Measurements from ENCODE around the gene HSPA12B.

Gene HSPA12B

GRCh38 chr20:3740615-3741301, 8.3 kb downstream of the HSPA12B start:
- Histone ChIP-seq H3K9ac (ENCODE audit: low read length in 2 of 2) (no peak overlapping the region), H3K9me3 (ENCODE audit: control insufficient read depth in 2 of 2, low read length in 2 of 2) (no peaks in the 10 kb centered on the region), H3K4me3 (ENCODE audit: low read length in 2 of 2) (no peak overlapping the region), H3K36me3 (ENCODE audit: control insufficient read depth in 2 of 2, insufficient read depth in 2 of 2, low read length in 2 of 2) (no peaks in the 10 kb centered on the region), H3K4me1 (ENCODE audit: control insufficient read depth, insufficient read depth, low read length) (peaks cover 5% of the 10 kb centered on the region), H3K27ac (ENCODE audit: low read length) (no peak overlapping the region), H3K27me3 (ENCODE audit: control insufficient read depth in 1 of 2, insufficient read depth in 2 of 2, low read length in 2 of 2) (peaks cover 3 to 9% of the 10 kb centered on the region in 2 donors)

GRCh38 chr20:3741836-3742458, 9.5 kb downstream of the HSPA12B start:
- H3K27me3 ChIP-seq (ENCODE audit: control insufficient read depth in 1 of 2, insufficient read depth in 2 of 2, low read length in 2 of 2), result peaks cover 3 to 9% of the 10 kb centered on the region in 2 donors
- H3K4me1 ChIP-seq (ENCODE audit: control insufficient read depth, insufficient read depth, low read length), result peaks cover 5% of the 10 kb centered on the region
- no peak overlapping the region for H3K27ac ChIP-seq (ENCODE audit: low read length)
- H3K9me3 ChIP-seq (ENCODE audit: control insufficient read depth in 2 of 2, low read length in 2 of 2), result no peaks in the 10 kb centered on the region
- no peak overlapping the region for H3K4me3 ChIP-seq (ENCODE audit: low read length in 2 of 2)
- H3K9ac ChIP-seq (ENCODE audit: low read length in 2 of 2), result no peak overlapping the region
- no peaks in the 10 kb centered on the region for H3K36me3 ChIP-seq (ENCODE audit: control insufficient read depth in 2 of 2, insufficient read depth in 2 of 2, low read length in 2 of 2)

GRCh38 chr20:3743251-3743650, 10.8 kb downstream of the HSPA12B start:
- peaks cover 5% of the 10 kb centered on the region for H3K4me1 ChIP-seq (ENCODE audit: control insufficient read depth, insufficient read depth, low read length)
- H3K27me3 ChIP-seq (ENCODE audit: control insufficient read depth in 1 of 2, insufficient read depth in 2 of 2, low read length in 2 of 2), result peaks cover 3 to 9% of the 10 kb centered on the region in 2 donors
- no peaks in the 10 kb centered on the region for H3K36me3 ChIP-seq (ENCODE audit: control insufficient read depth in 2 of 2, insufficient read depth in 2 of 2, low read length in 2 of 2)

DNA sequence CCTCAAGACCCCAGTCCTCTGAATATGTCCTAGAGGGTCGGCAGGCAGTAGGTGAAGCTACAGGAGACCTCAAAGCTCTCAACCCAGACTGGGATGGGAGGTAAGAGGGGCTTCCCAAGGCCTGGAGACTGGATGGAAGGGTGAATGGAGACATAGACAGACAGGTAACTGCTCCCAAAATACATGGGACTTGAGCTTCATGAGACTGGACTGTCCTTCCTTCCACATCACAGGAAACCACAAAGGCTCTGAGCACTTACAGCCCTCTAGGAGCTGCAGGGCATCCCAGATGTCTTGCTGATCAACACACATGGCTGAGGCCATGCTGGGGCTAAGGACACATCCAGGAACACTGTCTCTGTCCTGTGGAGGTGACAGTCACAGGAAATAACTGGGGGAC, 11.6 kb downstream of the HSPA12B start:
- Histone ChIP-seq H3K27ac (ENCODE audit: low read length) (no peak overlapping the region), H3K36me3 (ENCODE audit: control insufficient read depth in 2 of 2, insufficient read depth in 2 of 2, low read length in 2 of 2) (no peaks in the 10 kb centered on the region)

More at GRCh38 chr20:3743251-3743650, 10.8 kb downstream of the HSPA12B start:
- H3K4me3 ChIP-seq (ENCODE audit: low read length in 2 of 2), result no peak overlapping the region
- H3K9ac ChIP-seq (ENCODE audit: low read length in 2 of 2), result no peak overlapping the region
- H3K9me3 ChIP-seq (ENCODE audit: control insufficient read depth in 2 of 2, low read length in 2 of 2), result no peaks in the 10 kb centered on the region
- H3K27ac ChIP-seq (ENCODE audit: low read length), result no peak overlapping the region

GRCh38 chr20:3744806-3745685, 12.6 kb downstream of the HSPA12B start:
- Histone ChIP-seq H3K36me3 (ENCODE audit: control insufficient read depth in 2 of 2, insufficient read depth in 2 of 2, low read length in 2 of 2) (no peaks in the 10 kb centered on the region), H3K4me1 (ENCODE audit: control insufficient read depth, insufficient read depth, low read length) (peaks cover 7% of the 10 kb centered on the region), H3K27me3 (ENCODE audit: control insufficient read depth in 1 of 2, insufficient read depth in 2 of 2, low read length in 2 of 2) (peaks cover 3 to 8% of the 10 kb centered on the region in 2 donors), H3K9me3 (ENCODE audit: control insufficient read depth in 2 of 2, low read length in 2 of 2) (no peaks in the 10 kb centered on the region), H3K4me3 (ENCODE audit: low read length in 2 of 2) (no peak overlapping the region), H3K27ac (ENCODE audit: low read length) (no peak overlapping the region), H3K9ac (ENCODE audit: low read length in 2 of 2) (no peak overlapping the region)

More for the DNA sequence above, 11.6 kb downstream of the HSPA12B start:
- peaks cover 3 to 9% of the 10 kb centered on the region in 2 donors for H3K27me3 ChIP-seq (ENCODE audit: control insufficient read depth in 1 of 2, insufficient read depth in 2 of 2, low read length in 2 of 2)
- no peaks in the 10 kb centered on the region for H3K9me3 ChIP-seq (ENCODE audit: control insufficient read depth in 2 of 2, low read length in 2 of 2)
- no peak overlapping the region for H3K4me3 ChIP-seq (ENCODE audit: low read length in 2 of 2)
- H3K4me1 ChIP-seq (ENCODE audit: control insufficient read depth, insufficient read depth, low read length), result peaks cover 9% of the 10 kb centered on the region
- H3K9ac ChIP-seq (ENCODE audit: low read length in 2 of 2), result no peak overlapping the region

- H3K4me3 ChIP-seq (ENCODE audit: low read length in 2 of 2), result no peak overlapping the region
- no peak overlapping the region for H3K27ac ChIP-seq (ENCODE audit: low read length)
- H3K4me1 ChIP-seq (ENCODE audit: control insufficient read depth, insufficient read depth, low read length), result peaks cover 3% of the 10 kb centered on the region
- H3K36me3 ChIP-seq (ENCODE audit: control insufficient read depth in 2 of 2, insufficient read depth in 2 of 2, low read length in 2 of 2), result peaks cover under 1 to 4% of the 10 kb centered on the region in 2 donors
- H3K9me3 ChIP-seq (ENCODE audit: control insufficient read depth in 2 of 2, low read length in 2 of 2), result no peaks in the 10 kb centered on the region
- H3K27me3 ChIP-seq (ENCODE audit: control insufficient read depth in 1 of 2, insufficient read depth in 2 of 2, low read length in 2 of 2), result peaks cover 3 to 5% of the 10 kb centered on the region in 2 donors
- no peak overlapping the region for H3K9ac ChIP-seq (ENCODE audit: low read length in 2 of 2)
Observed at GRCh38 chr20:3745686-3746173, 13.2 kb downstream of the HSPA12B start.

- Histone ChIP-seq H3K27me3 (ENCODE audit: control insufficient read depth in 1 of 2, insufficient read depth in 2 of 2, low read length in 2 of 2) (peaks cover 3 to 5% of the 10 kb centered on the region in 2 donors), H3K36me3 (ENCODE audit: control insufficient read depth in 2 of 2, insufficient read depth in 2 of 2, low read length in 2 of 2) (peaks cover 5 to 8% of the 10 kb centered on the region in 2 donors), H3K9me3 (ENCODE audit: control insufficient read depth in 2 of 2, low read length in 2 of 2) (no peaks in the 10 kb centered on the region), H3K27ac (ENCODE audit: low read length) (no peak overlapping the region), H3K4me1 (ENCODE audit: control insufficient read depth, insufficient read depth, low read length) (peaks cover 6% of the 10 kb centered on the region), H3K4me3 (ENCODE audit: low read length in 2 of 2) (no peak overlapping the region), H3K9ac (ENCODE audit: low read length in 2 of 2) (no peak overlapping the region)
Observed at GRCh38 chr20:3747471-3747870, 15.0 kb downstream of the HSPA12B start.

DNA sequence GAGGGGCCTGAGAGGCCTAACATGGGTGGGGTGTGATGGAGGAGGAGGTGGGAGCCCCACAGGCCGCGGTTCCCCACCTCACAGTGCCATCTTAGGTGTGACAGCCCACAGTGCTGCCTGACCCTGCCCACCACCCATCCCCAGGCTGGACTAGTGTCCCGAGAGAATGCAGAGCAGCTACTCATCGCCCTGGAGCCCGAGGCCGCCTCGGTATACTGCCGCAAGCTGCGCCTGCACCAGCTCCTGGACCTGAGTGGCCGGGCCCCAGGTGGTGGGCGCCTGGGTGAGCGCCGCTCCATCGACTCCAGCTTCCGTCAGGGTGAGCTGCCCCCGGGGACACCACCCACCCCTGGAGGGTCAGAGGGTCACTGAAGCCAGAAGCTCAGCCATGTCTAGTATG, 15.6 kb downstream of the HSPA12B start:
- H3K9ac ChIP-seq (ENCODE audit: low read length in 2 of 2), result no peak overlapping the region
- peaks cover 3 to 5% of the 10 kb centered on the region in 2 donors for H3K27me3 ChIP-seq (ENCODE audit: control insufficient read depth in 1 of 2, insufficient read depth in 2 of 2, low read length in 2 of 2)
- no peak overlapping the region for H3K4me3 ChIP-seq (ENCODE audit: low read length in 2 of 2)
- H3K27ac ChIP-seq (ENCODE audit: low read length), result no peak overlapping the region
- H3K9me3 ChIP-seq (ENCODE audit: control insufficient read depth in 2 of 2, low read length in 2 of 2), result no peaks in the 10 kb centered on the region
- H3K36me3 ChIP-seq (ENCODE audit: control insufficient read depth in 2 of 2, insufficient read depth in 2 of 2, low read length in 2 of 2), result peaks cover 5 to 10% of the 10 kb centered on the region in 2 donors
- peaks cover 9% of the 10 kb centered on the region for H3K4me1 ChIP-seq (ENCODE audit: control insufficient read depth, insufficient read depth, low read length)

- Histone ChIP-seq H3K27me3 (ENCODE audit: control insufficient read depth in 1 of 2, insufficient read depth in 2 of 2, low read length in 2 of 2) (peaks cover 3 to 4% of the 10 kb centered on the region in 2 donors), H3K9me3 (ENCODE audit: control insufficient read depth in 2 of 2, low read length in 2 of 2) (no peaks in the 10 kb centered on the region), H3K27ac (ENCODE audit: low read length) (no peak overlapping the region), H3K4me1 (ENCODE audit: control insufficient read depth, insufficient read depth, low read length) (peaks cover 16% of the 10 kb centered on the region), H3K9ac (ENCODE audit: low read length in 2 of 2) (no peak overlapping the region), H3K4me3 (ENCODE audit: low read length in 2 of 2) (no peak overlapping the region), H3K36me3 (ENCODE audit: control insufficient read depth in 2 of 2, insufficient read depth in 2 of 2, low read length in 2 of 2) (peaks cover 6 to 10% of the 10 kb centered on the region in 2 donors)
Observed at GRCh38 chr20:3749087-3749688, 16.7 kb downstream of the HSPA12B start.

All from stomach smooth muscle (tissue), 2 donors.